ENCODE results near the gene THADA. TPM values are rescaled to one million over a fixed set of nuclear protein-coding genes. Genes with fewer than 3 reads are reported as not detected.

Gene THADA
- total RNA-seq, 1 donor, result 33.2 TPM

DNA sequence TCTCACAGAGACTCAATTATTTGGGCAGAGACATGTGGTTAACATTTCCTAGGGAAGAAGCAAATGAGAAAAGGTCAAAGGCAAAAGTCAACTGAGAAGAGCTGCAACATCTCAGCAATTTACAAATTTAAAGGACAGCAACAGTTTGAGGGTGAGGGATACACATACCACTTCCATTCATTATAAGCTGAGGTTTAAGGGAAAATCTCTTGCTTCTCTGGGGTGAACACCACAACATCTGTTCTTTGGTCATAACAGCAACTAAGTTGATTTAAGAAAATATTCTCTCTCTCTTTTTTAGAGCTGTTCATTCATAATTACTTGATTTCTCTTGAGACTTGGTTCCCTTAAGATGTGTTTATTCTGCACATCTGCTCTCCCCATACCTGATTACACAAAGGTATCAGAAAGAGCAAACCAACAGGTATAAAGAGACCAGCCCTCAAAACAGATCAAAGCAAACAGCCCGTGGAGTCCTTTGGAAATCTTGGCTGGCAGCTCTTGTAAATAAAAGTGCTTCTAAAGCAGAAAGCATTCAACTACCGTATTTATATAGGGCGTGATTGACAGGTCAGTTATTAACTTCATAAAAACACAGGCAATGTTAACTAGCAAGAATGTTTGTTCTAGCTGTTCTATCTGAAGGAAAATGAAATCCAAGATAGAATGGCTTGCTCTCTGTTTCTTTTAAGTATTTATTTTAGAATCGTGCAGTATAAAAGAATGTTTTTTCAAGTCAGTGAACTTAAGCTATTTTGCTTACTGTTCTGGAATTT lies 132.8 kb downstream of the THADA start:
- H3K4me3 ChIP-seq (ENCODE audit: low read depth, low read length), result no peak overlapping the region
- peak; percentile 71 for DNase-seq (ENCODE audit: low read depth)
- TF ChIP-seq, protein P1, sequence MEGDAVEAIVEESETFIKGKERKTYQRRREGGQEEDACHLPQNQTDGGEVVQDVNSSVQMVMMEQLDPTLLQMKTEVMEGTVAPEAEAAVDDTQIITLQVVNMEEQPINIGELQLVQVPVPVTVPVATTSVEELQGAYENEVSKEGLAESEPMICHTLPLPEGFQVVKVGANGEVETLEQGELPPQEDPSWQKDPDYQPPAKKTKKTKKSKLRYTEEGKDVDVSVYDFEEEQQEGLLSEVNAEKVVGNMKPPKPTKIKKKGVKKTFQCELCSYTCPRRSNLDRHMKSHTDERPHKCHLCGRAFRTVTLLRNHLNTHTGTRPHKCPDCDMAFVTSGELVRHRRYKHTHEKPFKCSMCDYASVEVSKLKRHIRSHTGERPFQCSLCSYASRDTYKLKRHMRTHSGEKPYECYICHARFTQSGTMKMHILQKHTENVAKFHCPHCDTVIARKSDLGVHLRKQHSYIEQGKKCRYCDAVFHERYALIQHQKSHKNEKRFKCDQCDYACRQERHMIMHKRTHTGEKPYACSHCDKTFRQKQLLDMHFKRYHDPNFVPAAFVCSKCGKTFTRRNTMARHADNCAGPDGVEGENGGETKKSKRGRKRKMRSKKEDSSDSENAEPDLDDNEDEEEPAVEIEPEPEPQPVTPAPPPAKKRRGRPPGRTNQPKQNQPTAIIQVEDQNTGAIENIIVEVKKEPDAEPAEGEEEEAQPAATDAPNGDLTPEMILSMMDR (IDR thresholded peaks at IDR 0.05; ENCODE audit: insufficient read depth, low read depth, low read length), result no peak

DNA sequence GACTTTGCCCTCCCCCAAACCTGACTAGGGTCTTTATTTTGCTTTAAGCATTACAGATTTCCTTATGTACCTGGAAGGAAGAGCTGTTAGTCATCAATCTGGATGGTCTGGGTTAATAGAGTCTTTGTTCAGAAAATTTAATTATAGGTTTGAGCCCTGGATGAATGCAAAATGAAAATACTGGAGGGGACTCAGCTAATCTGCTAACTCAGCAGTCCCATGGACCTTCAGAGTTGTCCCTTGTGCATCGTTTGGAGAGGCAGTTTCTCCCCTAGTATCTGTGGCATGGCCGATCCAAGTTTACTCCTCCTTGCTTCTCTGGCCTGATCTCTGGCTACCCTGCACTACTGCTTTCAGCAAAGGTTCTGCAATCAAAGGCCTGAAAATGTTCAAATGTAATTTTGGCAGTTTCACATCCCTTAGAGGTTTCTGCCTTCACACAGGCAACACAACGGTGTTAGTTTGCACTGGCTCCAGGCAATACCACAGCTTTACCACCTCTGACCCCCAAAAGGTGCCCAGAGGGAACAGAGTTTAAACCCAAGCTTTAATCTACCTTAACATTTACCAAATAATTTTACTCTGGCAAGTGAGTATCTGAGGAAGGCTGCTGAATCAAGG lies 134.3 kb downstream of the THADA start:
- DNase-seq (ENCODE audit: low read depth), result no peak
- TF ChIP-seq, protein P1 (IDR thresholded peaks at IDR 0.05; ENCODE audit: insufficient read depth, low read depth, low read length), result no peak
- no peak overlapping the region for H3K4me3 ChIP-seq (ENCODE audit: low read depth, low read length)

DNA sequence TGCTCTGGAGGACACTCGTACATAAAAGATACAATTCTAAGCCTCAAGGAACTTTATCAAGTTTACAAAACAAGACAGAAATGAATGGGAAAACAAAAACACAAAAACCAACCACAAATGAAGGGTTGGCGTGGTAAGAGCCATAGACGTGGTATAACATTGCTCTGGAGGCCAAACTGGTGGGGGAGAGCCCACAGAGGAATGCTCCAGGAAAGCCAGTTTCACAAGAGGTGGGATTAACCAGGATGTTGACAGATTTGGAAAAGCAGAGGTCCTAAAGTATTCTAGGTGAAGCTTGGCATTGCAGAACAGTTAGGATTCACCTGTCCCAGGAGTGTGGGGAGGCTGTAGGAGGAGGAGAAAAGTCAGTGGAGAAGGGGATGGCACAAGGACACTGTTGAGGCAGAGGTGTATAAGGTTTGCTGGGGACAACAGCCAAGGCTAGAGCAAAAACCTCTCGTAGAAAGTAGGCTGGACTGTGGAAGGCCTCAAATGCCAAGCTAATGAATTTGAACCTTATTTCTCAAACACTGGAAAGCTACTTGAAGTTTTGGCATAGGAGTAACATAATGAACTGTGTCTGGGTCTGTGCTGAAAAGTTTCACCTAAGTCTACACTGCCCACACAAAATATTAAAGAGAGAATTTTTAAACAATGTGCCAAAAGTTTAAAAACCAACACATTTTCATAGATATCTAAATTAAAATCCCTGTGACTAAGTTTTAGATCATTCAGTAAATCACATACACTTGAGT lies 135.1 kb downstream of the THADA start:
- TF ChIP-seq, protein P1 (IDR thresholded peaks at IDR 0.05; ENCODE audit: insufficient read depth, low read depth, low read length), result no peak
- H3K4me3 ChIP-seq (ENCODE audit: low read depth, low read length), result no peak overlapping the region
- peak; percentile 73 for DNase-seq (ENCODE audit: low read depth)

DNA sequence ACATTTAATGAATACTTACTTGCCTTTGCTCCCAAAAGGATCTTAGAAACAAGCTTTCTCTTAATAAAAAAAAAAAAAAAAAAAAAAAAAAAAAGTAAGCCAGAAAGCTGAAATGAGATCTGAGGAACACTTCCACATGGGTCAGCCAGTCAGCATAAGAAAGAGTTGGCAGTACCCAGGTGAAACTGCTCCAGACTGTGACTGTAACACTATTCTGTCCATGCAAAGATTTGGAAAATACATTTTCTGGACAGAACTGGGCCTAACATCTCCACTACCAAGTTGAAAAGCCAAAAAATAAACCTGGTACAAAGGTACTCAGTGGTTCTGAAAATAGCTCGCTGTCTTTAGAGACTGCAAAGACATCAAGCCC lies 135.7 kb downstream of the THADA start:
- TF ChIP-seq, protein P1 (IDR thresholded peaks at IDR 0.05; ENCODE audit: insufficient read depth, low read depth, low read length), result no peak
- H3K4me3 ChIP-seq (ENCODE audit: low read depth, low read length), result no peak overlapping the region
- no peak for DNase-seq (ENCODE audit: low read depth)

DNA sequence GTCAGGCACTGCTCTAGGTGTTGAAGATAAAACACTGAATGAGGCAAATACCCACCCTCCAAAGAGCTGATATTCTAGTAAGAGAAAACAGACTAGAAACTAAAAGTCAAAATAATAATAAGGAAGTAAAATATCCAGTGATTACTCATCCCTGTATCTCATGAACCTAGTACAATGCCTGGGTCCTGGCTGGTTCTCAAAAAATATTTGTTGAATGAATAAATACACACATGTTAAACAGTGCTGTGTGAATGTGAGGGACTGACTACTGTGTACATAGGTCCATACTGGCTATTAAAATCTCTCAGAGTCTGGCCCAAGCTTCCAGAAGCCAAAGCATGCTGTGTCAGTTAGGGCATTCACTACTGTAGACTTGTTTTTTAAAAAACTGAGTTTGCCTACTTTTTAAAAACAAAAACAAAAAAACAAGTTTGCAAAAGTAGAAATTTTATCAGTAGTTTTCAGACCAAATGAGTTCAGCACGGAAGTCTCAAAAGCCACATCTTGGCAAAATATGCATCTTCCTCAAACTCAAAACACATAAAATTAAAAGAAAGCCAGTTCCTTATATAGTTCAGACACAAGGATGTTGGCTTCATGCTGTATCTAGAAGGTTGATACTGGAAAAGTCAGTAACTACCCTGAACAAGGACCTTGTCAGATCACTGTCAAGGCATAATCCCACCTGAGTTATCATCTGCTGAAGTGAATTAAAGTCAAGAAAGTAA lies 136.2 kb downstream of the THADA start:
- DNase-seq (ENCODE audit: low read depth), result peak; percentile 63
- no peak overlapping the region for H3K4me3 ChIP-seq (ENCODE audit: low read depth, low read length)
- TF ChIP-seq, protein P1 (IDR thresholded peaks at IDR 0.05; ENCODE audit: insufficient read depth, low read depth, low read length), result no peak

DNA sequence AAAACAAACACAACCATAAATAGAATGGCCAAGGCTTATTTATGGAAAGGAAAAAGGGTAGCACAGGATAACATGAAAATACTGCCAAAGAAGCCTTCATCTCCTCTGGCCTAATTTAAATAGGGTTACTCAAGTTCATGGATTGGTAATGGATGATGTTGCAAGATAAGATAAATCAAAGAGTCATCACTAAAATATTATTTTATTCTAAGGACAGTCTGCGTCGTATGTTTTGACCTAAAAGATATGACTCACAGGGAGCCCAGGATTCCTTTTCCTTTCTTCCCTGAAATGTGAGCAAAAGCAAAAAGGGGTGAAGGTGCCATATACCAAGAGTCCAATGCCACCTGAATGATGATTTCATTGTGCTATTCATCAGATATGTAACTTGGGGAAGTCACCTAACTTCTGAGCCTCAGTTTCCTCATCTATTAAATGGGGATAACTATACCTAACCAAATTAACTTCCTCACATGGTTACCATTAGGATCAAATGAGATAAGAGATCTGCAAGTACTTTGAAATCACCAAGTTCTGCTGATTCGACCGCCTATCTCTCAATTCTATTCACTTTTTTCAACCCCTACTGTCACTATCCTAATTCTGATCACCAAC lies 137.7 kb downstream of the THADA start:
- peak; percentile 89 for DNase-seq (ENCODE audit: low read depth)
- TF ChIP-seq, protein P1 (IDR thresholded peaks at IDR 0.05; ENCODE audit: insufficient read depth, low read depth, low read length), result no peak
- H3K4me3 ChIP-seq (ENCODE audit: low read depth, low read length), result no peak overlapping the region

Measured in fibroblast of villous mesenchyme (primary cell).